HUES48 (cell line): ENCODE results near the gene PITPNM3.

Experiments used
- H3K27ac ChIP-seq: one replicate; pipeline ENCODE4 v1.7.0; 2013; ENCODE audit warnings: low read depth, low read length, inconsistent platforms
- H3K27me3 ChIP-seq: 2 replicates; pipeline ENCODE4 v1.6.1; 2013; ENCODE audit warnings: mild to moderate bottlenecking, low read length; ENCODE audit not compliant: control insufficient read depth, insufficient read depth
- H3K36me3 ChIP-seq: 2 replicates; pipeline ENCODE4 v1.6.1; 2013; ENCODE audit warnings: low read length; ENCODE audit not compliant: control insufficient read depth, insufficient read depth
- H3K4me1 ChIP-seq: 2 replicates; pipeline ENCODE4 v1.6.1; 2013; ENCODE audit warnings: mild to moderate bottlenecking, low read length; ENCODE audit not compliant: control insufficient read depth, insufficient read depth
- H3K4me3 ChIP-seq: 2 replicates; pipeline ENCODE4 v1.5.1; 2013; ENCODE audit warnings: mild to moderate bottlenecking, low read depth, low read length
- H3K9ac ChIP-seq: 2 replicates; pipeline ENCODE4 v1.6.1; 2013; ENCODE audit warnings: mild to moderate bottlenecking, low read depth, low read length, moderate library complexity
- H3K9me3 ChIP-seq: 2 replicates; pipeline ENCODE4 v1.6.1; 2013; ENCODE audit warnings: low read length; ENCODE audit not compliant: control insufficient read depth, insufficient read depth

Gene PITPNM3

GRCh38 chr17:6525141-6525540, 31.2 kb downstream of the PITPNM3 start:
- Histone ChIP-seq H3K27me3 (no peaks in the 10 kb centered on the region), H3K27ac (no peak overlapping the region), H3K9me3 (no peaks in the 10 kb centered on the region), H3K9ac (no peak overlapping the region), H3K36me3 (no peaks in the 10 kb centered on the region), H3K4me3 (no peak overlapping the region), H3K4me1 (0 out of 2 replicates have a peak, but pooled peaks cover 5% of the 10 kb centered on the region)

DNA sequence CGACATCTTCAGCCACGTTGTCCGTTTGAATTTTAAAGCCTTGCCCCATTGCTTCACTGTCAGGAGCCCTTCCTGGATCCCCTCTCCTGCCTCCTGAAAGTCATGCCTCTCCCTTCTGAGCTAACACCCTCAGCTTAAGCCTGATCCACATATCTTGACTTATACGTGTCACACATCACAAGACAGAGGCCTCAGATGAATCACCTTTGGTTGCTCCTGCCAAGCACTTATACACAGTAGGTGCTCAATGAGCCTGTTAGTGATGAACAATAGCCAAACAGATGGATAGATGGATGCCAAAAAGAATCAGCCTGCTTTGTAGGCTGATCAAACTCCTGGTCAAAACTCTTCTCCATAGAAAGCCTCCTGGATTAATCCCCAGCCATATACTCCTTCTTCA, 31.8 kb downstream of the PITPNM3 start:
- H3K9me3 ChIP-seq: no peaks in the 10 kb centered on the region
- H3K27ac ChIP-seq: no peak overlapping the region
- no peak overlapping the region for H3K4me3 ChIP-seq
- H3K9ac ChIP-seq: no peak overlapping the region
- no peaks in the 10 kb centered on the region for H3K36me3 ChIP-seq
- H3K4me1 ChIP-seq: 0 out of 2 replicates have a peak, but pooled peaks cover 4% of the 10 kb centered on the region
- H3K27me3 ChIP-seq: no peaks in the 10 kb centered on the region

- Histone ChIP-seq H3K4me3 (no peak overlapping the region), H3K9me3 (no peaks in the 10 kb centered on the region), H3K4me1 (0 out of 2 replicates have a peak, but pooled peaks cover 4% of the 10 kb centered on the region), H3K27ac (no peak overlapping the region), H3K36me3 (no peaks in the 10 kb centered on the region), H3K9ac (no peak overlapping the region), H3K27me3 (no peaks in the 10 kb centered on the region)
Observed at GRCh38 chr17:6523809-6524355, 32.5 kb downstream of the PITPNM3 start.

- Histone ChIP-seq H3K36me3 (no peaks in the 10 kb centered on the region), H3K9me3 (no peaks in the 10 kb centered on the region), H3K4me3 (no peak overlapping the region), H3K27ac (no peak overlapping the region), H3K9ac (no peak overlapping the region), H3K4me1 (0 out of 2 replicates have a peak, but pooled peaks cover 4% of the 10 kb centered on the region), H3K27me3 (no peaks in the 10 kb centered on the region)
Observed at GRCh38 chr17:6523330-6523729, 33.0 kb downstream of the PITPNM3 start.

DNA sequence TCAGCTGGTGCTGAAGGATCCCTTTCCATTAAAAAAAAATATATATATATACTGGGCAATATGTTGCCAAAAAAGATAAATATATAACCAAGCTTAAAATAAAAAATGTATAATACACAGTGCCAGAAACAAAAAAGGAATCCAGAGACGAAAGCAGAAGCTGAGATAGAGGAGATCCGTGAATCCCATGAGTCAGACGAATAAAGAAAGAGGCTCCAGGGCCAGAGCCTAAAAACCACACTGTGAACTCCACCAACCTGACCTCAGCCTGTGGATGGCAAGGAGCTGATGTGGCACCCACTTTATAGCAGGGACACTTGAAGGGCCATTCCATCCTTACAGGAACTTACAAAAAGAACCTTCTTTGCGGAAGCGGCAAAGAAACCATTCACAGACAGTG, 34.8 kb downstream of the PITPNM3 start:
- H3K27ac ChIP-seq: no peak overlapping the region
- H3K27me3 ChIP-seq: no peaks in the 10 kb centered on the region
- no peaks in the 10 kb centered on the region for H3K9me3 ChIP-seq
- H3K9ac ChIP-seq: no peak overlapping the region
- H3K36me3 ChIP-seq: no peaks in the 10 kb centered on the region
- H3K4me3 ChIP-seq: no peak overlapping the region
- H3K4me1 ChIP-seq: 0 out of 2 replicates have a peak, but pooled peaks cover 4% of the 10 kb centered on the region

DNA sequence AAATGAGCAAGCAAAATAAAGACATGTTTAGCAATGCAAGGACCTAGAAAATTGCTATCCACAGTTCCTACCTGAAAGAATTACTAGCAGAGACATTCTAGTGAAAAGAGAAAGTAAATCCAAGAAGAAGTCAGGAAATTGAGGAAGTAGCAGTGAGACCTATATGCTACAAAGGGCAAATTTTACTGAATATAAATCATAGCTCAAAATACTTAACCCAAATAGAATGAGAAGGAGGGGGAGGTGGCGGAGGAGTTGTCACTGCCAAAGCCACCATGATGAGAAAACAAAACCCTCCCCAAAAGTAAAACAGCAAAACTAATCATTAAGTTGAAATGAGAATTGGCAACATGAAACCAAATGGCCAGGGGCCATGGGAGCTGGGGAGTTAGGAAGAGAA, 39.3 kb downstream of the PITPNM3 start:
- Histone ChIP-seq H3K9ac (no peak overlapping the region), H3K36me3 (no peaks in the 10 kb centered on the region), H3K4me1 (no peaks in the 10 kb centered on the region), H3K27me3 (no peaks in the 10 kb centered on the region), H3K9me3 (no peaks in the 10 kb centered on the region), H3K4me3 (no peak overlapping the region), H3K27ac (no peak overlapping the region)

DNA sequence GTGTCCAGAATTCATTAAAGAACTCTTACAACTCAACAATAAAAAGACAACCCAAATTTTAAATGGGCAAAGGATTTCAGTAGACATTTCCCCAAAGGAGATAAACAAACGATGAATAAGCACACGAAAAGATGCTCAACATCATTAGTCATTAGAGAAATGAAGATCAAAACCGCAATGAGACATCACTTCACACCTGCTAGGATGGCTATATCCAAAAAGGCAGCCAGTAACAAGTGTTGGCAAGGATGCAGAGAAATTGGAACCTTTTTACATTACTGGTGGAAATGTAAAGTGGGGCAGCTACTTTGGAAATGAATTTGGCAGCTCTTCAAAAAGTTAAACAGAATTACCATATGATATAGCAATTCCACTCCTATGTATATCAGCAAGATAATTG, 42.0 kb downstream of the PITPNM3 start:
- H3K9me3 ChIP-seq: no peaks in the 10 kb centered on the region
- no peaks in the 10 kb centered on the region for H3K36me3 ChIP-seq
- no peaks in the 10 kb centered on the region for H3K4me1 ChIP-seq
- H3K9ac ChIP-seq: no peak overlapping the region
- no peak overlapping the region for H3K4me3 ChIP-seq
- H3K27me3 ChIP-seq: no peaks in the 10 kb centered on the region
- H3K27ac ChIP-seq: no peak overlapping the region

- no peak overlapping the region for H3K27ac ChIP-seq
- no peak overlapping the region for H3K4me3 ChIP-seq
- no peaks in the 10 kb centered on the region for H3K4me1 ChIP-seq
- H3K9ac ChIP-seq: no peak overlapping the region
- H3K27me3 ChIP-seq: no peaks in the 10 kb centered on the region
- no peaks in the 10 kb centered on the region for H3K9me3 ChIP-seq
- H3K36me3 ChIP-seq: no peaks in the 10 kb centered on the region
Observed at GRCh38 chr17:6512552-6512951, 43.8 kb downstream of the PITPNM3 start.

DNA sequence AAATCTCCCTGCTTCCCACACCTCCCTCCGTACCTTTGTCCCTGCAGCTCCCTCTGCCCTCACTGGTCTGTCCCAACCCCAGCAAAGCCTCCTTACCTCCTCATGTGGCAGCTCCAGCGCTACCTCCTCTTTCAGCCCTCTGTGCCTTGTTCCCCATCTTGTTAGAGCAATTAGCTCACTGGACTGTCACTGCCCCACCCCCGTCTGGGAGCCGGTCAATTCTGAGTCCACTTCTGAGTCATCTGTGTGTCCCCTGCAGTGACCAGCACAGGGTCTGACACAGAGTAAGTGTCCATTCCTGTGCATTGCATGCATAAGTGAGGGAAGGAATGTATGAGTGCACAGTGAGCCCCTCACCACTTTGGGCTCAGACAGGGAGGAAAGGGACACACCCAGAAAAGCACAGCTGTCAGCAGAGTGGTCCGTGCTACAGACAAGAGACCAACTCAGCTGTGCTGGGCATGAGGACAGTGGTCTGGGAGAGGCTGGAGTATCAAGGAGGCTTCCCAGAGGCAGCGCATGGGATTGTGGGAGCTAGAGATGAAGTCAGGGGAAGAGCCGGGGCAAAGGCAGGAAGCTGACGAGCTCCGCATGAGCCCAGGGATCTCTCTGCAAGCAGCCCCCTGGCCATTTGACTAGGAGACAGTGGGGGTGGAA, 45.9 kb downstream of the PITPNM3 start:
- Histone ChIP-seq H3K4me1 (no peaks in the 10 kb centered on the region), H3K27ac (no peak overlapping the region), H3K4me3 (no peak overlapping the region)

GRCh38 chr17:6509921-6510320, 46.4 kb downstream of the PITPNM3 start:
- Histone ChIP-seq H3K4me1 (no peaks in the 10 kb centered on the region), H3K27me3 (no peaks in the 10 kb centered on the region), H3K9me3 (no peaks in the 10 kb centered on the region), H3K4me3 (no peak overlapping the region), H3K9ac (no peak overlapping the region), H3K27ac (no peak overlapping the region), H3K36me3 (no peaks in the 10 kb centered on the region)

More for the DNA sequence above, 45.9 kb downstream of the PITPNM3 start:
- Histone ChIP-seq H3K27me3 (no peaks in the 10 kb centered on the region), H3K9ac (no peak overlapping the region), H3K36me3 (no peaks in the 10 kb centered on the region), H3K9me3 (no peaks in the 10 kb centered on the region)

- Histone ChIP-seq H3K4me3 (no peak overlapping the region), H3K27ac (no peak overlapping the region), H3K9me3 (no peaks in the 10 kb centered on the region), H3K36me3 (no peaks in the 10 kb centered on the region), H3K9ac (no peak overlapping the region), H3K4me1 (no peaks in the 10 kb centered on the region), H3K27me3 (no peaks in the 10 kb centered on the region)
Observed at GRCh38 chr17:6509031-6509771, 47.2 kb downstream of the PITPNM3 start.
